ENCODE results near the gene FAT2.

The FAT2 gene

GRCh38 chr5:151551985-151552384, 39.1 kb downstream of the FAT2 start:
- intact Hi-C loops (cut with DNase I; ENCODE audit: low total_unique reads) = no loop called here
- H3K4me3 ChIP-seq = no peak overlapping the region
- TF ChIP-seq CTCF (IDR thresholded peaks at IDR 0.05) = no peak
- H3K27me3 ChIP-seq = no peaks in the 10 kb centered on the region
- no peaks in the 10 kb centered on the region for H3K36me3 ChIP-seq
- H3K4me1 ChIP-seq = no peaks in the 10 kb centered on the region
- DNase-seq = no peak
- no peak overlapping the region for H3K27ac ChIP-seq
- H3K9me3 ChIP-seq = no peaks in the 10 kb centered on the region

GRCh38 chr5:151550146-151550545, 41.0 kb downstream of the FAT2 start:
- intact Hi-C loops (cut with DNase I; ENCODE audit: low total_unique reads) = no loop called here
- Histone ChIP-seq H3K36me3 (no peaks in the 10 kb centered on the region), H3K4me1 (no peaks in the 10 kb centered on the region), H3K27ac (no peak overlapping the region), H3K4me3 (no peak overlapping the region), H3K9me3 (no peaks in the 10 kb centered on the region), H3K27me3 (no peaks in the 10 kb centered on the region)
- no peak for TF ChIP-seq CTCF (IDR thresholded peaks at IDR 0.05)
- DNase-seq = no peak

DNA sequence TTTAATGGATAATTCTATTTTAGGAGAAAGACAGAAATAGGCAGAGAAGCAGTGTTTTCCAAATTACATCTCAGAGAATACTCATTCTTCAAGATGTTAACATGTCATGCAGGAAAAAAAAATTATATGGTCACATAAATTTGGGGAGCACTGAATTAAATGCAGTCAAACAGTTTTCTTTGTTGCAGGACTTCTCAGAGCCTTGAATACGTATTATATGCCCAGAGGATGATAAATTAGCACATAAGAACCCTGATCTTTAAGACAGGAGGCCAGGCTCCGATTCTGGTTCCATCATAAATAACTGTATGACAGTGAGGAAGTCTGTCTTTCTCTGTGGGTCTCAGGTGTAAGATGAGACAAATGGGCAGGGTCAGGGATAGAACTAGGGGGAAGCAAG, 41.4 kb downstream of the FAT2 start:
- H3K4me1 ChIP-seq = no peaks in the 10 kb centered on the region
- TF ChIP-seq CTCF (IDR thresholded peaks at IDR 0.05) = no peak
- H3K36me3 ChIP-seq = no peaks in the 10 kb centered on the region
- no peak overlapping the region for H3K27ac ChIP-seq
- H3K27me3 ChIP-seq = no peaks in the 10 kb centered on the region
- intact Hi-C loops (cut with DNase I; ENCODE audit: low total_unique reads) = no loop called here
- H3K9me3 ChIP-seq = no peaks in the 10 kb centered on the region
- no peak for DNase-seq
- no peak overlapping the region for H3K4me3 ChIP-seq

- TF ChIP-seq CTCF (IDR thresholded peaks at IDR 0.05) = no peak
- Histone ChIP-seq H3K36me3 (no peaks in the 10 kb centered on the region), H3K27ac (no peak overlapping the region), H3K27me3 (no peaks in the 10 kb centered on the region), H3K9me3 (no peaks in the 10 kb centered on the region), H3K4me1 (no peaks in the 10 kb centered on the region), H3K4me3 (no peak overlapping the region)
- intact Hi-C loops (cut with DNase I; ENCODE audit: low total_unique reads) = no loop called here
- no peak for DNase-seq
Measured at GRCh38 chr5:151547364-151547763, 43.8 kb downstream of the FAT2 start.

DNA sequence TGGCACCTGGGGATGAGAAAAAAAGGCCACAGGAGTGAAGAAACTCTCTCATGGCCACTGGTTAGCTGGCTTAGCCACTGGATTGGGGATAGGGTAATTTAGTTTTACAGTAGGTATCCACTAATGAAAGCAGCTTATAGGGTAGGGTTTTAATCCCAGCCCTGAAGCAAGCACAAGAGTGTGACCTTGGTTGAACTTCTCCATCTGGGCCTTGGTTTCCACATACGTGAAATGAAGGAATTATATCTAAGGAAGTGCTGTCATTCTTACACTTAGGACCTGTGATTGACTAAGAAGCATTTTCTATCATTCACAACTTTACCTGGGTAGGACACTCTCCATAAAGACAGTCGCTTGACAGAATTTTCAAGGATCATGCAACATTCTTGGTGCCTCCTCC, 49.6 kb downstream of the FAT2 start:
- Histone ChIP-seq H3K27me3 (no peaks in the 10 kb centered on the region), H3K4me1 (no peaks in the 10 kb centered on the region), H3K9me3 (no peaks in the 10 kb centered on the region), H3K4me3 (no peak overlapping the region), H3K27ac (no peak overlapping the region), H3K36me3 (no peaks in the 10 kb centered on the region)
- intact Hi-C loops (cut with DNase I; ENCODE audit: low total_unique reads) = no loop called here
- TF ChIP-seq CTCF (IDR thresholded peaks at IDR 0.05) = no peak
- DNase-seq = no peak
